Immature natural killer cell (primary cell): ENCODE measurements around the gene ATG7. TPM values are rescaled to one million over a fixed set of nuclear protein-coding genes. Genes with fewer than 3 reads are reported as not detected.
"Not testable (repeated sequence)": the region's sequence is repeated elsewhere in the genome, so short reads cannot be mapped to it uniquely, and the experiment has no call there.

Experiments
- DNase-seq, 3 donors: peaks; one replicate each; pipeline ENCODE4 v3.0.0; 2022; ENCODE audit warnings: mixed read lengths in 1 of 3
- H3K27ac Mint-ChIP-seq, 6 donors: one replicate each; pipeline ENCODE4 v1.8.0; 2020; ENCODE audit warnings: mixed read lengths in 6 of 6, mild to moderate bottlenecking in 5 of 6, inconsistent platforms in 4 of 6, moderate library complexity in 3 of 6
- H3K27me3 Mint-ChIP-seq, 3 donors: one replicate each; pipeline ENCODE4 v1.8.0; 2020 to 2021; ENCODE audit warnings: low read depth in 3 of 3, mild to moderate bottlenecking in 3 of 3, mixed read lengths in 3 of 3, moderate library complexity in 3 of 3, inconsistent platforms in 1 of 3
- H3K36me3 Mint-ChIP-seq, 3 donors: one replicate each; pipeline ENCODE4 v1.8.0; 2020; ENCODE audit warnings: mixed read lengths in 3 of 3, inconsistent platforms in 2 of 3, mild to moderate bottlenecking in 2 of 3
- H3K4me1 Mint-ChIP-seq, 2 donors: one replicate each; pipeline ENCODE4 v1.8.0; 2020; ENCODE audit warnings: inconsistent platforms in 2 of 2, mild to moderate bottlenecking in 2 of 2, mixed read lengths in 2 of 2, moderate library complexity in 1 of 2
- H3K4me3 Mint-ChIP-seq, 5 donors: one replicate each; pipeline ENCODE4 v1.8.0; 2020; ENCODE audit warnings: mild to moderate bottlenecking in 5 of 5, mixed read lengths in 5 of 5, inconsistent platforms in 3 of 5, moderate library complexity in 3 of 5
- H3K9me3 Mint-ChIP-seq, 6 donors: one replicate each; pipeline ENCODE4 v1.8.0; 2020; ENCODE audit warnings: mild to moderate bottlenecking in 6 of 6, mixed read lengths in 6 of 6, inconsistent platforms in 4 of 6, moderate library complexity in 3 of 6
- polyA plus RNA-seq, 3 donors: library from polyadenylated mRNA; unstranded; fragments of 300-500 nt; fragmentation: Illumina TruSeq; gene quantifications; one replicate each; pipeline ENCODE4 v1.2.3, GENCODE V29; 2021

ATG7 gene
- polyA plus RNA-seq, 3 donors from 2014 or later, result 12.9 to 22.1 (median 14.0) TPM

DNA sequence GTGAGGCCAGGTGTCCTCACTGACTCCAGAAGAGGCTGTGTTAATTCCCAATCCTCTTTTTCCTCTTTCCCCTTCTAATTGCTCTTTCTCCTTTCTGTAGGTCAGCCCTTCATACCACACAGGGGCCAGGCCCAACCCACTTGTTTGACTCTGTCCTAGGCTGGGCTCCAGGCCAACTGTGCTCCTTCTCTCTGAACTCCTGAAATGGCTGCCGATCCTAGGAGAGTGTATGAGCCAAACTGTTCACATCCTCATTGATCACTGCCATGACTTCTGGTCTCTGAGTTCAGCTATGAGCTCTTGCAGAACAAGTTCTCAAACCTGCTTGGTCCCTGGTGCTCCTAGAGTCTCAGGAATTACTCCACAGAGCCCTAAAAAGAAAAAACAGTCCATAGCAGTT, 226.4 kb downstream of the ATG7 start:
- Mint-ChIP-seq H3K9me3 (no peaks in the 10 kb centered on the region), H3K27ac (peak overlapping the region in 1 of 6 donors; percentile 56)

DNA sequence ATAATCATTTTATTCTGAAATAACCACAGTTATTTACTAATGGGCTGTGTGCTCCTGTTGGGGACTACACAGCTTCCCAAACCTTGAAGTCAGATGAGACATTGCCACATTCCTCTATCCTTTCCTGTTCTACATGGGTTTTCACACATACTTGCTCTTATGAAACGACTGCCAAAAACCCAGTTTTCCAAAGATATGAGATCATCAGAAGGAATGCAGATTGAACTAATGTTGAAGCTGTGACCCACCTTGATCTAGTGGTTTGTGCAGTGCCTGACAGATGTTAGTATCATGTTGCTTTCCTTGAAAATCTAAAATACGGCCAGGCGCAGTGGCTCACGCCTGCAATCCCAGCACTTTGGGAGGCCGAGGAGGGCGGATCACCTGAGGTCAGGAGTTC, 226.9 kb downstream of the ATG7 start:
- Mint-ChIP-seq H3K4me1 (no peaks in the 10 kb centered on the region), H3K9me3 (no peaks in the 10 kb centered on the region), H3K4me3 (no peak overlapping the region), H3K27ac (no peak overlapping the region), H3K36me3 (no peaks in the 10 kb centered on the region), H3K27me3 (peaks cover 0 to 2% (median 2%) of the 10 kb centered on the region in 3 donors)
- DNase-seq, result no peak

More for the DNA sequence above, 226.4 kb downstream of the ATG7 start:
- H3K27me3 Mint-ChIP-seq, result peaks cover 0 to 2% (median 2%) of the 10 kb centered on the region in 3 donors
- peaks cover 0 to 3% of the 10 kb centered on the region in 2 donors for H3K4me1 Mint-ChIP-seq
- no peak overlapping the region for H3K4me3 Mint-ChIP-seq
- no peak for DNase-seq
- peaks cover 0 to 3% (median 0%) of the 10 kb centered on the region in 3 donors for H3K36me3 Mint-ChIP-seq

DNA sequence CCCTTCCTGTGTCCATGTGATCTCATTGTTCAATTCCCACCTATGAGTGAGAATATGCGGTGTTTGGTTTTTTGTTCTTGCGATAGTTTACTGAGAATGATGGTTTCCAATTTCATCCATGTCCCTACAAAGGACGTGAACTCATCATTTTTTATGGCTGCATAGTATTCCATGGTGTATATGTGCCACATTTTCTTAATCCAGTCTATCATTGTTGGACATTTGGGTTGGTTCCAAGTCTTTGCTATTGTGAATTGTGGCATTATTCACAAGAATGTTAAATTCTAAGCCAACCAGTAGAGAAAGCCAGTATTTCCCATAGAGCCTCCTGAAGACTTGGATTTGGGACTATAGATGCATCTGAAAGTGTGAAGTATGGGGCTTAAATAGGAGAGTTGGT, 230.2 kb downstream of the ATG7 start:
- DNase-seq, H3K27ac Mint-ChIP-seq, H3K4me1 Mint-ChIP-seq, H3K36me3 Mint-ChIP-seq, H3K27me3 Mint-ChIP-seq, H3K9me3 Mint-ChIP-seq, H3K4me3 Mint-ChIP-seq: not testable (repeated sequence)

DNA sequence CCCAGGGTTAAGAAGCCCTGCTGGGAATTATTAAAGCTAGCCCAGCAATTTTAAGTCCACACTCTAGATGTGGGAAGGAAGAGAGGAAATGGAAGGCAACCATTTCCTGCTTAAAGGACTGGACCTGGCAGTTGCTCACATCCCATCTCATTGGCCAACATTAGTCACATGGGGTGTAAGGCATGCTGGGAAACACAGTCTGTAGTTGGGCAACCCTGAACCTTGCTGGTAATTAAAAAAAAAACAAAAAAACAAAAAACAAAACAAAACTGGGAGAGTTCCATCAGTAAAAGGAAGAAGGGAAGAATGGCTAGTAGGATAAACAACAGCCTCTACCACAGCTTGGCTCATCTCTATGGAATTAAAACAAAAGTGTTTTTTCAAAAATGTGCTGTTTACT, 235.5 kb downstream of the ATG7 start:
- Mint-ChIP-seq H3K9me3 (no peaks in the 10 kb centered on the region), H3K27me3 (peaks cover 0 to 2% (median 2%) of the 10 kb centered on the region in 3 donors), H3K36me3 (no peaks in the 10 kb centered on the region), H3K4me3 (no peak overlapping the region), H3K27ac (no peak overlapping the region), H3K4me1 (no peaks in the 10 kb centered on the region)
- no peak for DNase-seq

DNA sequence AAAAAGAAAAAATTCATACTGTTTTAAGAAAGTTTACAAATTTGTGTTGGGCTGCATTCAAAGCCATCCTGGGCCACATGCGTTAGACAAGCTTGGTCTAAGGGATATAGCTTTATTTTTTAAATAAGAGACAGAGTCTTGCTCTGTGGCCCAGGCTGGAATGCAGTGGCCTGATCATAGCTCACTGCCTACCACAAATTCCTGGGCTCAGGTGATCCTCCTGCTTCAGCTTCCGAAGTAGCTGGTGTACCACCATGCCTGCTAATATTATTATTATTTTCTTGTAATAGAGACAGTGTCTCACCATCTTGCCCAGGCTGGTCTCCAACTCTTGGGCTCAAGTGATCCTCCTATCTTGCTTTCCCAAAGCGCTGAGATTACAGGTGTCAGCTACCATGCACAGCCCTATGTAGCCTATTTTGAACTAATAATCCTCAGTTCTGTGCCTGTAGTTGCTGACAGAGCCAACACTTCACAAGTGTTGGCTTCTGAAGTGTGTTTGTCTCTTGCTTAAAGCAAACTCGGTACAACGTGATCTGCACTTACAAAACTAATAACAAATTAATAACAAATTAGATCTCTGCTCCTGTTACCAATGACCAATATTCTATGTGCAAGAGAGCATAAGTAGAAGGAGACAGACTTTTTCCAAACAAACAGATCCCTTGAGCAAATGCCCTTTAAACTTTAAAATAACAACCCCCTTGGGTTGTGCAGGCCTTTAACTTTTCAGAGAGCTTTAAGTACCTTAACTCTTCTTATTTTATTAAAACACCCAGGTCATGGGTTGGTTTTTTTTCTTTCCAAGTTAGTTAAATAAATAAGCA, 236.4 kb downstream of the ATG7 start:
- H3K27me3 Mint-ChIP-seq, result peaks cover 0 to 2% (median 2%) of the 10 kb centered on the region in 3 donors
- H3K36me3 Mint-ChIP-seq, result no peaks in the 10 kb centered on the region
- H3K27ac Mint-ChIP-seq, result no peak overlapping the region
- no peak for DNase-seq
- H3K4me3 Mint-ChIP-seq, result no peak overlapping the region
- H3K4me1 Mint-ChIP-seq, result no peaks in the 10 kb centered on the region
- H3K9me3 Mint-ChIP-seq, result no peaks in the 10 kb centered on the region

DNA sequence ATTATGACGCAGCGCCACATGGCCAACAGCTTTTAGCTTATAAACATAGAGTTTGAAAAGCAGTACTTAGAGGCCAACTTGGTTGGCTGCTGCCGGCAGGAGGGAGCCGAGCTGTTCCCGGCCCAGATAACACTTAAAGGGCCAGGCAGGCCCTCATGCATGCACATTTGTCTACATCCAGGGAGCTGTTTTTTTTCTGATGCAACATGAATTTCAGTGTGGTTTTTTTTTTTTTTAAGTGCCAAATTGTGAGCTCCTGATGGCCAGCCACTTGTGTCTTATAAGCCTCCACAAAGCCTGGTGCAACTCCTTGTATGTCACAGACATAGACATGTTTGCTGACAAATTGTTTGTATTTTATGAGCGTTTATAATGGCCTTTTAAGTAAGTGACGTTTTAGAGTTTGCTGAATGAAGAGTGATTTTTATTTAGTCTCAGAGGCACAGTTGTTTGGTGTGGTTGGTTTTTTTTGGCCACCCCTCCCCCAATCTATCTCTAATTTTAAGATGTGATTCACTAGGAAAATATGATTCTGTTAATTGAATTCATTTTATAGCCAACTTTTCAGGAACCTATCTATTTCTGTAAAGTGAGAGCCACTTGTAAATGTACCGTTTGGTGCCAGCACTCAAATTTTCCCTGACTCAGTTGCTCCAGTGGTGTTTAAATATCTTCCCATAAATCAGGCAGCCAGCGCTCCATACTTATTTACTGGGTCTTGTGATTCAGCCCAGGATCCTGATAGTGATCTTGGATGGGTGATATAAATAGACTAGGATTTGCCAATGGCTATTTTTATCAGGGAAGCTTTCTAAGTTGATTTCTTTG, 237.2 kb downstream of the ATG7 start:
- Mint-ChIP-seq H3K36me3 (peaks cover 0 to under 1% (median 0%) of the 10 kb centered on the region in 3 donors), H3K9me3 (no peaks in the 10 kb centered on the region), H3K27me3 (peaks cover 0 to 2% (median 2%) of the 10 kb centered on the region in 3 donors), H3K27ac (no peak overlapping the region), H3K4me1 (peaks cover 6 to 8% of the 10 kb centered on the region in 2 donors), H3K4me3 (no peak overlapping the region)
- DNase-seq, result no peak

DNA sequence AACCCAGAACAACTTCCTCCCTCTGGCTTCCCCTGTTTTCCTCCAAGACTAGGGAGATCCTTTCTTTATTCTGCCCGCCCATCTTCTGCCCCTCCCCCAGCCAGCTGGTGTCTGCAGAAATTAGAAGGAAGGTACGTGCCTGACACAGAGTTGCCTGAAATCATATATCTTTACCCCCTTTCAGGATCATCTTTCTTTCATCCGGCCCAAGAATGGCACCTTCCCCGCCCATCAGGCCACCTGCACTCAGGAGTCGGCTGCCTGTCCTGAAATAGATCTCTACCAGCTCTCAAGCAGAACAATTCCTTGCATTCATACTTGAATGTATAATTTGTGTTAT, 237.8 kb downstream of the ATG7 start:
- H3K9me3 Mint-ChIP-seq, result no peaks in the 10 kb centered on the region
- H3K27ac Mint-ChIP-seq, result no peak overlapping the region
- no peak for DNase-seq
- peaks cover 0 to 3% (median 0%) of the 10 kb centered on the region in 3 donors for H3K36me3 Mint-ChIP-seq
- no peak overlapping the region for H3K4me3 Mint-ChIP-seq
- H3K27me3 Mint-ChIP-seq, result peaks cover 0 to 2% (median 2%) of the 10 kb centered on the region in 3 donors
- peaks cover 11 to 14% of the 10 kb centered on the region in 2 donors for H3K4me1 Mint-ChIP-seq

DNA sequence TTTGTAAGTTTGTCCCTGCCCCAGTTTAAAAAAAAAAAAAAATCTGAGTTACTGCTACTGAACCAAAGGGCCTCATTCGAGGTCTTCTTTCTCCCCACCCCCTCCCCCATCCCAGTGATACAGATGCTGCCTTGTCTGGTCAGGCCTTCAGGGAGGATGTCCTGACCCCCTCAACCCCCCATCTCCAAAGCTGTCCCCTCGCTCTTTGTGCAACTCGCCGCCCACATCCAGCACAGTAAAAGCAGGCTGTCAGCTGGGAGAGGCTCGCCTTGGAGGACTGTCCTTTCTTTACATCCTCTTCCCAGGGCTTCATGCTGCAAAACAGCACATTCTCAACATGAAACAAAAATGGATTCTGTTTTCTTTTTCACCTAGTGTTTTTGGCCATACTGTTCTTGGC, 238.2 kb downstream of the ATG7 start:
- H3K4me3 Mint-ChIP-seq, result no peak overlapping the region
- peaks cover 0 to 2% (median 0%) of the 10 kb centered on the region in 3 donors for H3K27me3 Mint-ChIP-seq
- peaks cover 0 to 3% (median 0%) of the 10 kb centered on the region in 3 donors for H3K36me3 Mint-ChIP-seq
- no peaks in the 10 kb centered on the region for H3K9me3 Mint-ChIP-seq
- H3K27ac Mint-ChIP-seq, result peak overlapping the region in 1 of 6 donors; percentile 17
- peaks cover 13 to 17% of the 10 kb centered on the region in 2 donors for H3K4me1 Mint-ChIP-seq
- DNase-seq, result no peak

DNA sequence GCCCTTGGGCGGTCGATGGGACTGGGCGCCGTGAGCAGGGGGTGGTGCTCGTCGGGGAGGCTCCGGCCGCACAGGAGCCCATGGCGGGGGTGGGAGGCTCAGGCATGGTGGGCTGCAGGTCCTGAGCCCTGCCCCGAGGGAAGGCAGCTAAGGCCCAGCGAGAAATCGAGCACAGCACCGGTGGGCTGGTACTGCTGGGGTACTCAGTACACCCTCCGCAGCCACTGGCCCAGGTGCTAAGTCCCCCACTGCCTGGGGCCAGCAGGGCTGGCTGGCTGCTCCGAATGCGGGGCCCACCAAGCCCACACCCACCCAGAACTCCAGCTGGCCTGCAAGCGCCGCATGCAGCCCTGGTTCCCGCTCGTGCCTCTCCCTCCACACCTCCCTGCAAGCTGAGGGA, 239.4 kb downstream of the ATG7 start:
- not testable (repeated sequence) for H3K27me3 Mint-ChIP-seq, DNase-seq, H3K9me3 Mint-ChIP-seq, H3K27ac Mint-ChIP-seq, H3K4me3 Mint-ChIP-seq, H3K36me3 Mint-ChIP-seq
- peaks cover 13 to 17% of the 10 kb centered on the region in 2 donors for H3K4me1 Mint-ChIP-seq

DNA sequence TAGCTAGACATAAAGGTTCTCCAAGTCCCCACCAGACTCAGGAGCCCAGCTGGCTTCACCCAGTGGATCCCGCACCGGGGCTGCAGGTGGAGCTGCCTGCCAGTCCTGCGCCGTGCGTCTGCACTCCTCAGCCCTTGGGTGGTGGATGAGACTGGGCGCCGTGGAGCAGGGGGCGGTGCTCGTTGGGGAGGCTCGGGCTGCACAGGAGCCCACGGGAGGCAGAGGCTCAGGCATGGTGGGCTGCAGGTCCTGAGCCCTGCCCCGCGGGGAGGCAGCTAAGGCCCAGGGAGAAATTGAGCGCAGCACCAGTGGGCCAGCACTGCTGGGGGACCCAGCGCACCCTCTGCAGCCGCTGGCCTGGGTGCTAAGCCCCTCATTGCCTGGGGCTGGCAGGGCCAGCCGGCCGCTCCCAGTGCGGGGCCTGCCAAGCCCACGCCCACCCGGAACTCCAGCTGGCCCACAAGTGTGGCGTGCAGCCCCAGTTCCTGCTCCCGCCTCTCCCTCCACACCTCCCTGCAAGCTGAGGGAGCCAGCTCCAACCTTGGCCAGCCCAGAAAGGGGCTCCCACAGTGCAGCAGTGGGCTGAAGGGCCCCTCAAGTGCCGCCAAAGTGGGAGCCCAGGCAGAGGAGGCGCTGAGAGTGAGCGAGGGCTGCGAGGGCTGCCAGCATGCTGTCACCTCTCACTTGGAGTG, 241.1 kb downstream of the ATG7 start:
- not testable (repeated sequence) for H3K4me3 Mint-ChIP-seq, H3K27me3 Mint-ChIP-seq, H3K36me3 Mint-ChIP-seq, H3K27ac Mint-ChIP-seq, DNase-seq, H3K9me3 Mint-ChIP-seq
- peaks cover 13 to 17% of the 10 kb centered on the region in 2 donors for H3K4me1 Mint-ChIP-seq

DNA sequence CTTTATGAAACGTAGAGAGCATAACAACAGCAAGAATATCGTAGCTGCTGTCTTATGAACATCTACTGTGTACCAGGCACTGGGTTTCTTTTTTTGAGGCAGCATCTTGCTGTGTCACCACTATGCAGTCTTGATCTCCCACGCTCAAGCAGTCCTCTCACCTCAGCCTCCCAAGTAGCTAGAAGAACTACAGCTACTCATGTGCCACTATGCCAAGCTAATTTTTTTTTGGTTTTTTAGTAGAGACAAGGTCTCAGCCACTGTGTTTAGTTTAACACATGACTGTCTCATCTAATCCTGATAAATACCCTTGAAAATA, 241.6 kb downstream of the ATG7 start:
- H3K27ac Mint-ChIP-seq, result peak overlapping the region in 1 of 6 donors; percentile 65
- H3K36me3 Mint-ChIP-seq, result peaks cover 0 to 3% (median 0%) of the 10 kb centered on the region in 3 donors
- H3K27me3 Mint-ChIP-seq, result peaks cover 0 to 2% (median 2%) of the 10 kb centered on the region in 3 donors
- no peak overlapping the region for H3K4me3 Mint-ChIP-seq
- no peak for DNase-seq
- peaks cover 13 to 17% of the 10 kb centered on the region in 2 donors for H3K4me1 Mint-ChIP-seq
- H3K9me3 Mint-ChIP-seq, result no peaks in the 10 kb centered on the region

DNA sequence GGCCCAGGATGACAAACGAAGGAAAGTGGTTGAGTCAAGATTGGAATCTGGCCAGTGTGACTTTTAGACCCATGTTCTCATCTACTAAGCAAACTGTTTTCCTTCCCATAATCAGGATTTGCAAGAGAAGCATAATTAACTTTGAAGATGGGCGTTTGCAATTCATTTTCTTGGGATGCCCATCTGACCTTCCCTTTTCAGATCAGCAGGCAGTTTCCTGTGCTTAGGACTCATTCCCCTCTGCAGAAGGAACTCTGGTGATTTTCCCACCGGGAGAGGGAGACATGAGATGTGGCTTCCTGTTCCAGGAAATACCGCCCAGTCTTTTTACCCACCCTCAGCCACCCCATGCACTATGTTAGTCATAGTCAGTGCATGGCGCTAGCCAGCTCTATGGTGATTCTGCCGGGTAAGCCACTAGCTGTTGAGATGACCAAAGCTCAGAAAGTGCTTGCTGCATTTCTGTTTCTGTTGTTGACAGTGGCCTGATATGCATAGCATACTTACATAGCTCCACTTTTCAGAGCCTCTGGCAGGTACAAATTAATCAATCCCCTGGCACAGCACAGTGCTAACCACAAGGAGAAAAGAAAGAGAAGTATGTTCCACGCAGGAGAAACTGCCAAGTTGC, 242.1 kb downstream of the ATG7 start:
- Mint-ChIP-seq H3K27ac (peak overlapping the region in 3 of 6 donors; percentile 14 to 65 (median 40)), H3K36me3 (peaks cover 0 to 3% (median 0%) of the 10 kb centered on the region in 3 donors), H3K4me3 (no peak overlapping the region), H3K4me1 (peaks cover 13 to 17% of the 10 kb centered on the region in 2 donors), H3K27me3 (peaks cover 0 to 2% (median 2%) of the 10 kb centered on the region in 3 donors), H3K9me3 (no peaks in the 10 kb centered on the region)
- DNase-seq, result no peak

DNA sequence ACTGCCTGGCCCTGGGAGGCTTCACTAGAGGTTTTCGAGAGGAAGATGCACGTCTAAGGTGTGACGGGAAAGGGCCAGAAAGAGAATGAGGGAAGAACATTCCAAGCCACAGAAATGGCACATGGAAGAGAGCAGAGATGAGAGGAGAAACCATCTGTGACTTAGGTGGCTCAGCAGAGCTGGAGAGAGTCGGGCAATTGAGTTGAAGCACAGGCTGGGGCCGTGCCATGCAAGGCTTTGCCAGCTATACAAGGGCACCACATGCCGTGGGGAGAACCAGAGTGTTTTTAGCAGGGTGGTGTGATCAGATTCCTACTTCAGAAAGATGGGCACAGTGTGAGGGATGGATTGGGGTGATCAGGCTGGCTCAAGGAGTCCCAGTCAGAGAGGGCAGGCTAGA, 245.4 kb downstream of the ATG7 start:
- H3K4me1 Mint-ChIP-seq, result peaks cover 13 to 17% of the 10 kb centered on the region in 2 donors
- no peak overlapping the region for H3K4me3 Mint-ChIP-seq
- DNase-seq, result no peak
- H3K27ac Mint-ChIP-seq, result peak overlapping the region in 2 of 6 donors; percentile 52 to 57
- H3K36me3 Mint-ChIP-seq, result peaks cover 0 to 3% (median 0%) of the 10 kb centered on the region in 3 donors
- peaks cover 0 to 2% (median 0%) of the 10 kb centered on the region in 3 donors for H3K27me3 Mint-ChIP-seq
- no peaks in the 10 kb centered on the region for H3K9me3 Mint-ChIP-seq
